ENCODE results near the gene FABP3.

DNA sequence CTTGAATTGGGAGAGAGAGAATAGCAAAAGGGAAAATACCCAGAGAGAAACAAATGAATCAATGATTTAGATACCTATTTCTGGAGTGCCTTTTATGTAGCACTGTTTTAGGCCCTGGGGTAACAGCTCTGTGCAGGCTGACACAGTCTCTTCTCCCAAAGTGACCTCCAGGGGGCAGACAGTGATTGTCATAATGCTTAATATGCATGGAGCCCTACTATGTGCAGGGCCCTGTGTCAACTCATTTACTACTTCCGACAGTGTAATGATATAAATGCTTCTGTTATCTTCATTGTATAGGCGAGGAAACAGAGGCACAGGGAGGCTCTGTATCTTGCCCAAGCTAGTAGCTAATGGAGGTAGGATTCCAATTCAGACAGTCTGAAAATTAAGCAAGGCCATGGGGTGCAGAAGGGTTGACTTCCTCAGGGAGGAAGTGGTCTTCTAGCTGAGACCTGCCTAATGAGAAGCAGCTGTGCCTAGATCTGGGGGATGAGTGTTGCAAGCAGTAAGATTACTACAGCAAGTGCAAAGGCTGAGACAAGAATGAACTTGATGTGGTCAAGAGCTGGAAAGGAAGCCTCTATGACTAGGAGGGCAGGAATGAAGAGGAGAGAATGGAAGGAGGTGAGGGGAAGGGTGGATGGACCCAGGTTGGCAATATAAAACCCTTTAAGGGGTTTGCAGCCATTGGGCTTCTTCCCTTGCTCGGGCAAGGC lies 23.9 kb upstream of the FABP3 start:
- TF ChIP-seq CTCF (IDR thresholded peaks at IDR 0.05), result peak in 1 of 4 experiments; percentile 29
- no peak for TF ChIP-seq POLR2A (IDR thresholded peaks at IDR 0.05)
